Measurements from ENCODE around the gene LNP1.
"Not testable (repeated sequence)": the region's sequence is repeated elsewhere in the genome, so short reads cannot be mapped to it uniquely, and the experiment has no call there.

LNP1 gene

GRCh38 chr3:100471444-100471843 is 70.1 kb downstream of the LNP1 start:
- no peak for DNase-seq (ENCODE audit: low read depth, low spot score)
- Histone ChIP-seq H3K27me3 (ENCODE audit: control insufficient read depth, insufficient read depth, low read length) (no peaks in the 10 kb centered on the region), H3K4me3 (ENCODE audit: low read length) (no peak overlapping the region), H3K27ac (ENCODE audit: low read length) (no peak overlapping the region), H3K36me3 (ENCODE audit: control insufficient read depth, insufficient read depth, low read length) (no peaks in the 10 kb centered on the region), H3K4me1 (ENCODE audit: control insufficient read depth, insufficient read depth, low read length) (no peaks in the 10 kb centered on the region), H3K9me3 (ENCODE audit: control insufficient read depth, insufficient read depth, low read length) (peaks cover 5% of the 10 kb centered on the region)
- no CpG with 5 or more reads among the region's 2 CpGs for WGBS (ENCODE audit: insufficient coverage, insufficient read length)

GRCh38 chr3:100477851-100478360 is 76.6 kb downstream of the LNP1 start:
- not testable (repeated sequence) for H3K36me3 ChIP-seq (ENCODE audit: control insufficient read depth, insufficient read depth, low read length); H3K4me1 ChIP-seq (ENCODE audit: control insufficient read depth, insufficient read depth, low read length); H3K27ac ChIP-seq (ENCODE audit: low read length); DNase-seq (ENCODE audit: low read depth, low spot score); H3K4me3 ChIP-seq (ENCODE audit: low read length); H3K27me3 ChIP-seq (ENCODE audit: control insufficient read depth, insufficient read depth, low read length); H3K9me3 ChIP-seq (ENCODE audit: control insufficient read depth, insufficient read depth, low read length)
- WGBS (ENCODE audit: insufficient coverage, insufficient read length): no CpG with 5 or more reads among the region's 32 CpGs

GRCh38 chr3:100478521-100478920 is 77.2 kb downstream of the LNP1 start:
- H3K4me1 ChIP-seq (ENCODE audit: control insufficient read depth, insufficient read depth, low read length); H3K27me3 ChIP-seq (ENCODE audit: control insufficient read depth, insufficient read depth, low read length); H3K36me3 ChIP-seq (ENCODE audit: control insufficient read depth, insufficient read depth, low read length); DNase-seq (ENCODE audit: low read depth, low spot score); H3K9me3 ChIP-seq (ENCODE audit: control insufficient read depth, insufficient read depth, low read length); H3K4me3 ChIP-seq (ENCODE audit: low read length); H3K27ac ChIP-seq (ENCODE audit: low read length): not testable (repeated sequence)
- no CpG with 5 or more reads among the region's 25 CpGs for WGBS (ENCODE audit: insufficient coverage, insufficient read length)

GRCh38 chr3:100480081-100480480 is 78.7 kb downstream of the LNP1 start:
- Histone ChIP-seq H3K4me3 (ENCODE audit: low read length) (no peak overlapping the region), H3K4me1 (ENCODE audit: control insufficient read depth, insufficient read depth, low read length) (no peaks in the 10 kb centered on the region), H3K27me3 (ENCODE audit: control insufficient read depth, insufficient read depth, low read length) (no peaks in the 10 kb centered on the region), H3K27ac (ENCODE audit: low read length) (no peak overlapping the region), H3K36me3 (ENCODE audit: control insufficient read depth, insufficient read depth, low read length) (no peaks in the 10 kb centered on the region), H3K9me3 (ENCODE audit: control insufficient read depth, insufficient read depth, low read length) (no peaks in the 10 kb centered on the region)
- WGBS (ENCODE audit: insufficient coverage, insufficient read length): no CpG with 5 or more reads among the region's 5 CpGs
- DNase-seq (ENCODE audit: low read depth, low spot score): no peak

- WGBS (ENCODE audit: insufficient coverage, insufficient read length): no CpG with 5 or more reads among the region's 2 CpGs
These were observed 80.8 kb downstream of the LNP1 start for GRCh38 chr3:100482176-100482575.

GRCh38 chr3:100483529-100483928 is 82.2 kb downstream of the LNP1 start:
- Histone ChIP-seq H3K4me1 (ENCODE audit: control insufficient read depth, insufficient read depth, low read length) (no peaks in the 10 kb centered on the region), H3K27me3 (ENCODE audit: control insufficient read depth, insufficient read depth, low read length) (no peaks in the 10 kb centered on the region), H3K36me3 (ENCODE audit: control insufficient read depth, insufficient read depth, low read length) (no peaks in the 10 kb centered on the region), H3K9me3 (ENCODE audit: control insufficient read depth, insufficient read depth, low read length) (no peaks in the 10 kb centered on the region), H3K4me3 (ENCODE audit: low read length) (no peak overlapping the region), H3K27ac (ENCODE audit: low read length) (no peak overlapping the region)
- DNase-seq (ENCODE audit: low read depth, low spot score): no peak
- no CpG with 5 or more reads among the region's 1 CpG for WGBS (ENCODE audit: insufficient coverage, insufficient read length)

More at GRCh38 chr3:100482176-100482575, 80.8 kb downstream of the LNP1 start:
- Histone ChIP-seq H3K27me3 (ENCODE audit: control insufficient read depth, insufficient read depth, low read length) (no peaks in the 10 kb centered on the region), H3K4me3 (ENCODE audit: low read length) (no peak overlapping the region), H3K4me1 (ENCODE audit: control insufficient read depth, insufficient read depth, low read length) (no peaks in the 10 kb centered on the region), H3K27ac (ENCODE audit: low read length) (no peak overlapping the region), H3K9me3 (ENCODE audit: control insufficient read depth, insufficient read depth, low read length) (no peaks in the 10 kb centered on the region), H3K36me3 (ENCODE audit: control insufficient read depth, insufficient read depth, low read length) (no peaks in the 10 kb centered on the region)
- DNase-seq (ENCODE audit: low read depth, low spot score): no peak

- Histone ChIP-seq H3K4me1 (ENCODE audit: control insufficient read depth, insufficient read depth, low read length) (no peaks in the 10 kb centered on the region), H3K9me3 (ENCODE audit: control insufficient read depth, insufficient read depth, low read length) (no peaks in the 10 kb centered on the region), H3K27me3 (ENCODE audit: control insufficient read depth, insufficient read depth, low read length) (no peaks in the 10 kb centered on the region), H3K4me3 (ENCODE audit: low read length) (no peak overlapping the region), H3K36me3 (ENCODE audit: control insufficient read depth, insufficient read depth, low read length) (no peaks in the 10 kb centered on the region), H3K27ac (ENCODE audit: low read length) (no peak overlapping the region)
- no CpG with 5 or more reads among the region's 2 CpGs for WGBS (ENCODE audit: insufficient coverage, insufficient read length)
- no peak for DNase-seq (ENCODE audit: low read depth, low spot score)
These were observed 85.5 kb downstream of the LNP1 start for GRCh38 chr3:100486808-100487207.

GRCh38 chr3:100489118-100489517 is 87.8 kb downstream of the LNP1 start:
- H3K9me3 ChIP-seq (ENCODE audit: control insufficient read depth, insufficient read depth, low read length): no peaks in the 10 kb centered on the region
- no peaks in the 10 kb centered on the region for H3K36me3 ChIP-seq (ENCODE audit: control insufficient read depth, insufficient read depth, low read length)
- no peak for DNase-seq (ENCODE audit: low read depth, low spot score)
- no peaks in the 10 kb centered on the region for H3K4me1 ChIP-seq (ENCODE audit: control insufficient read depth, insufficient read depth, low read length)
- H3K4me3 ChIP-seq (ENCODE audit: low read length): no peak overlapping the region
- no peak overlapping the region for H3K27ac ChIP-seq (ENCODE audit: low read length)
- no CpG with 5 or more reads among the region's 1 CpG for WGBS (ENCODE audit: insufficient coverage, insufficient read length)
- no peaks in the 10 kb centered on the region for H3K27me3 ChIP-seq (ENCODE audit: control insufficient read depth, insufficient read depth, low read length)

- WGBS (ENCODE audit: insufficient coverage, insufficient read length): no CpG with 5 or more reads among the region's 56 CpGs
- H3K4me3 ChIP-seq (ENCODE audit: low read length): peak within 1 kb of the TSS; percentile 66; the same call in 1 of the 2 replicates
- no peaks in the 10 kb centered on the region for H3K36me3 ChIP-seq (ENCODE audit: control insufficient read depth, insufficient read depth, low read length)
- H3K27me3 ChIP-seq (ENCODE audit: control insufficient read depth, insufficient read depth, low read length): no peaks in the 10 kb centered on the region
- H3K27ac ChIP-seq (ENCODE audit: low read length): no peak within 1 kb of the TSS
- peak; percentile 85 for DNase-seq (ENCODE audit: low read depth, low spot score)
- H3K9me3 ChIP-seq (ENCODE audit: control insufficient read depth, insufficient read depth, low read length): no peaks in the 10 kb centered on the region
- H3K4me1 ChIP-seq (ENCODE audit: control insufficient read depth, insufficient read depth, low read length): no peaks in the 10 kb centered on the region
These were observed 91.0 kb downstream of the LNP1 start, which contains the start of gene TMEM45A for GRCh38 chr3:100492059-100493006. Gene TMEM45A, plus strand, starts transcription at chr3:100492619. Its CDS starts 62,593 bp downstream, at chr3:100555212.

- Histone ChIP-seq H3K36me3 (ENCODE audit: control insufficient read depth, insufficient read depth, low read length) (no peaks in the 10 kb centered on the region), H3K9me3 (ENCODE audit: control insufficient read depth, insufficient read depth, low read length) (no peaks in the 10 kb centered on the region), H3K4me1 (ENCODE audit: control insufficient read depth, insufficient read depth, low read length) (peaks cover 3% of the 10 kb centered on the region), H3K27me3 (ENCODE audit: control insufficient read depth, insufficient read depth, low read length) (no peaks in the 10 kb centered on the region), H3K4me3 (ENCODE audit: low read length) (no peak overlapping the region), H3K27ac (ENCODE audit: low read length) (no peak overlapping the region)
- no peak for DNase-seq (ENCODE audit: low read depth, low spot score)
These were observed 95.4 kb downstream of the LNP1 start for GRCh38 chr3:100496711-100497261.

Data from iPS DF 6.9 (cell line).